SK-N-SH treated with all-trans-retinoic acid at 6 μM for 48 hours (cell line): ENCODE data around the gene ZBTB24.

Source experiments
- ATAC-seq: fragments of 200-7000 bp; cut with Tn5 transposase; 3 replicates; pipeline ENCODE4 v1.9.1; 2020; ENCODE audit warnings: mild to moderate bottlenecking, moderate library complexity
- BACH2 ChIP-seq: fragments of 250-450 bp; sonication (Bioruptor Pico); IDR thresholded peaks from 2 replicates; pipeline ENCODE4 v1.9.0; 2021; ENCODE audit warnings: mild to moderate bottlenecking, borderline replicate concordance
- CSRNP3 ChIP-seq: fragments of 250-450 bp; sonication (Bioruptor Pico); IDR thresholded peaks from 2 replicates; pipeline ENCODE4 v1.5.1; 2021; ENCODE audit warnings: mild to moderate bottlenecking, moderate library complexity
- ESRRG ChIP-seq: fragments of 250-450 bp; sonication (Bioruptor Pico); IDR thresholded peaks from 2 replicates; pipeline ENCODE4 v1.6.1; 2021; ENCODE audit warnings: mild to moderate bottlenecking
- ISL1 ChIP-seq: fragments of 250-450 bp; sonication (Bioruptor Pico); IDR thresholded peaks from 2 replicates; pipeline ENCODE4 v2.1.2; 2022; ENCODE audit warnings: mild to moderate bottlenecking, moderate library complexity
- OSR1 ChIP-seq: fragments of 250-450 bp; sonication (Bioruptor Pico); IDR thresholded peaks from 2 replicates; pipeline ENCODE4 v1.8.0; 2022; ENCODE audit warnings: moderate library complexity, mild to moderate bottlenecking, inconsistent platforms
- PATZ1 ChIP-seq: fragments of 250-450 bp; sonication (Bioruptor Pico); IDR thresholded peaks from 2 replicates; pipeline ENCODE4 v1.8.0; 2020; ENCODE audit warnings: mild to moderate bottlenecking, moderate library complexity, borderline replicate concordance
- PPARA ChIP-seq: fragments of 250-450 bp; sonication (Bioruptor Pico); IDR thresholded peaks from 2 replicates; pipeline ENCODE4 v1.5.0; 2020; ENCODE audit warnings: mild to moderate bottlenecking, borderline replicate concordance
- RARB ChIP-seq: fragments of 250-450 bp; sonication (Bioruptor Pico); IDR thresholded peaks from 2 replicates; pipeline ENCODE4 v1.8.0; 2021; ENCODE audit warnings: mild to moderate bottlenecking, moderate library complexity
- SNAI2 ChIP-seq: fragments of 250-450 bp; sonication (Bioruptor Pico); IDR thresholded peaks from 2 replicates; pipeline ENCODE4 v1.5.0; 2020; ENCODE audit warnings: mild to moderate bottlenecking, moderate library complexity
- TOX ChIP-seq: fragments of 250-450 bp; sonication (Bioruptor Pico); IDR thresholded peaks from 2 replicates; pipeline ENCODE4 v1.8.0; 2021; ENCODE audit warnings: mild to moderate bottlenecking, moderate library complexity, borderline replicate concordance
- TSHZ2 ChIP-seq: fragments of 250-450 bp; sonication (Bioruptor Pico); IDR thresholded peaks from 2 replicates; pipeline ENCODE4 v1.5.0; 2020; ENCODE audit warnings: mild to moderate bottlenecking, moderate library complexity
- ZC3H10 ChIP-seq: fragments of 250-450 bp; sonication (Bioruptor Pico); IDR thresholded peaks from 2 replicates; pipeline ENCODE4 v1.5.1; 2021; ENCODE audit warnings: mild to moderate bottlenecking, moderate library complexity
- ZFP3 ChIP-seq: fragments of 250-450 bp; sonication (Bioruptor Pico); IDR thresholded peaks from 2 replicates; pipeline ENCODE4 v1.5.0; 2020; ENCODE audit warnings: mild to moderate bottlenecking, moderate library complexity
- ZFP30 ChIP-seq: fragments of 450-650 bp; formaldehyde crosslinking; IDR thresholded peaks from 2 replicates; pipeline ENCODE4 v1.5.0; 2022; ENCODE audit warnings: mild to moderate bottlenecking, moderate library complexity
- ZNF565 ChIP-seq: fragments of 450-650 bp; formaldehyde crosslinking; conservative IDR thresholded peaks from 2 replicates; pipeline ENCODE4 v1.5.0; 2020; ENCODE audit warnings: low read depth, mild to moderate bottlenecking, moderate library complexity
- ZNF70 ChIP-seq: fragments of 450-650 bp; formaldehyde crosslinking; IDR thresholded peaks from 2 replicates; pipeline ENCODE4 v1.5.0; 2020; ENCODE audit warnings: mild to moderate bottlenecking, moderate library complexity
- ZNF8 ChIP-seq: fragments of 450-650 bp; formaldehyde crosslinking; IDR thresholded peaks from 2 replicates; pipeline ENCODE4 v1.5.0; 2020; ENCODE audit warnings: mild to moderate bottlenecking, moderate library complexity
- TF ChIP-seq, protein P1 (sequence below): fragments of 250-450 bp; sonication (Bioruptor Pico); IDR thresholded peaks from 2 replicates; pipeline ENCODE4 v1.5.1; 2020; ENCODE audit warnings: low read depth, mild to moderate bottlenecking, moderate library complexity

The ZBTB24 gene

DNA sequence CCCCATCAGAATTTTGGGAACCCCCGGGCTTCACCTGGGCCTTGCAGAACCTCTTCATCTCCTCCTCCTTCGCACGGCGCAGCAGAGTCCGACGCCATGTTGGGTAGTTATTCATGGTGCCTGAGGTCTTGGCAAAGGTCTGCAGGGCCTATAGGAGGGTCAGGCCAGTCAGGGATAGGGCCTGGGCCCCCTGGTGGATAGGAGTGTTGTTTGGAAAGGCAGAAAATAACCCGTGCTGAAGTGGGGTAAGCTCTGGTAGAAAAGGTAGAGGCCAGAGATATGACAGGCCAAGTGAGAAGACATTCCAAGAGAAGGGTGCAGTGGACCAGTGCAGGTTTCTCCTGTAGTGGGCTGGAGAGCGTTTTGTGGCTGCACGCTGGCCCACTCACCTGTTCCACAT is 37.6 kb downstream of the ZBTB24 start (continued):
- no peak for TF ChIP-seq ZFP3 (CRISPR knock-in tag)
- TF ChIP-seq ESRRG = no peak

DNA sequence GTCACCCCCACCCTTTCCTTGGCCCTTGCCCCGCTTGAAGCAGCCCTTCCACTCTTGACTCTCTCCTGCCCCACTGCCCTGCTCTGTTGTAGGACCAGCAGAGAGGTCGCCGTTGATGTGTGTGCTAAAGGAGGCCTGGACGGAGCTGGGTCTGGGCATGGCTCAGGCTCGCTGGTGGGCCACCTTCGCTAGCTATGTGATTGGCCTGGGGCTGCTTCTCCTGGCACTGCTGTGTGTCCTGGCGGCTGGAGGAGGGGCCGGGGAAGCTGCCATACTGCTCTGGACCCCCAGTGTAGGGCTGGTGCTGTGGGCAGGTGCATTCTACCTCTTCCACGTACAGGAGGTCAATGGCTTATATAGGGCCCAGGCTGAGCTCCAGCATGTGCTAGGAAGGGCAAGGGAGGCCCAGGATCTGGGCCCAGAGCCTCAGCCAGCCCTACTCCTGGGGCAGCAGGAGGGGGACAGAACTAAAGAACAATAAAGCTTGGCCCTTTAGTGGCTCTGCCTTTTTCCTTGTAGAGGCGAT is 39.5 kb downstream of the ZBTB24 start:
- no peak for ATAC-seq
- TF ChIP-seq PPARA (CRISPR knock-in tag) = no peak
- no peak for TF ChIP-seq ZNF8 (CRISPR knock-in tag)
- TF ChIP-seq TOX = no peak
- no peak for TF ChIP-seq ESRRG
- TF ChIP-seq OSR1 (CRISPR knock-in tag) = no peak
- TF ChIP-seq, all 23 proteins: peak for 0

DNA sequence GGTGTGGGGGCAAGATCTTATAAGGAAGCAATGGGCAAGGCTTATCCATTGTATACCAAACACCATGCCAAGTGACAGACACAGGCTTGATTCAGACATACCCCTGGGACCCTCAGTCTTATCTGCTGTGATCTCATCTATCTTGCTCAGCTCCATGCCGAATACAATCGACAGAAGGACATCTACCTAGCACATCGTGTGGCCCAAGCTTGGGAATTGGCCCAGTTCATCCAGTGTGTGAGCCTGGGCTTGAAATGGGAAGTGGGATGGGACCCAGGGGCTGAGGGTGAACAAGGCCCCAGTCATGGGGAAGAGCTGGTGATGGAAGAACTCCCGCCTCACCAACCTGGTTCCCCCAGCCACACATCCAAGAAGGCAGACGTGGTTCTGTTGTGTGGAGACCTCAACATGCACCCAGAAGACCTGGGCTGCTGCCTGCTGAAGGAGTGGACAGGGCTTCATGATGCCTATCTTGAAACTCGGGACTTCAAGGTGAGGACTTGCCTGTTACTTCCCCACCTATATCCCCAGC is 40.6 kb downstream of the ZBTB24 start:
- no peak for ATAC-seq

More for the DNA sequence above, 40.6 kb downstream of the ZBTB24 start:
- TF ChIP-seq ZNF70 (no peak), ZFP3 (CRISPR knock-in tag) (no peak), TOX (no peak), BACH2 (CRISPR knock-in tag) (no peak), ZFP30 (no peak), PATZ1 (no peak), TSHZ2 (CRISPR knock-in tag) (no peak), OSR1 (CRISPR knock-in tag) (no peak), ZNF565 (CRISPR knock-in tag) (no peak), SNAI2 (CRISPR knock-in tag) (no peak), ZC3H10 (CRISPR knock-in tag) (no peak), CSRNP3 (CRISPR knock-in tag) (no peak), ISL1 (no peak), RARB (CRISPR knock-in tag) (no peak)
- TF ChIP-seq, protein P1, sequence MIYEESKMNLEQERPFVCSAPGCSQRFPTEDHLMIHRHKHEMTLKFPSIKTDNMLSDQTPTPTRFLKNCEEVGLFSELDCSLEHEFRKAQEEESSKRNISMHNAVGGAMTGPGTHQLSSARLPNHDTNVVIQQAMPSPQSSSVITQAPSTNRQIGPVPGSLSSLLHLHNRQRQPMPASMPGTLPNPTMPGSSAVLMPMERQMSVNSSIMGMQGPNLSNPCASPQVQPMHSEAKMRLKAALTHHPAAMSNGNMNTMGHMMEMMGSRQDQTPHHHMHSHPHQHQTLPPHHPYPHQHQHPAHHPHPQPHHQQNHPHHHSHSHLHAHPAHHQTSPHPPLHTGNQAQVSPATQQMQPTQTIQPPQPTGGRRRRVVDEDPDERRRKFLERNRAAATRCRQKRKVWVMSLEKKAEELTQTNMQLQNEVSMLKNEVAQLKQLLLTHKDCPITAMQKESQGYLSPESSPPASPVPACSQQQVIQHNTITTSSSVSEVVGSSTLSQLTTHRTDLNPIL (CRISPR knock-in tag) = no peak
